Astrocyte of the spinal cord (primary cell): ENCODE results near the gene PTX3.

Source experiments
- DNase-seq: peaks from one replicate; pipeline ENCODE4 v3.0.0; 2011; ENCODE audit warnings: low read depth, low spot score
- H3K4me3 ChIP-seq: 2 replicates; pipeline ENCODE4 v1.5.1; 2011; ENCODE audit warnings: low read depth, mild to moderate bottlenecking, low read length, moderate library complexity
- CTCF ChIP-seq: IDR thresholded peaks from 2 replicates; pipeline ENCODE4 v1.5.1; 2012; ENCODE audit warnings: low read depth, mild to moderate bottlenecking, low read length, inconsistent platforms
- in situ Hi-C: cut with HindIII; loops from 2 replicates; pipeline ENCODE4 v1.10.0; 2017; ENCODE audit warnings: low sequenced_read_pairs

PTX3 gene

DNA sequence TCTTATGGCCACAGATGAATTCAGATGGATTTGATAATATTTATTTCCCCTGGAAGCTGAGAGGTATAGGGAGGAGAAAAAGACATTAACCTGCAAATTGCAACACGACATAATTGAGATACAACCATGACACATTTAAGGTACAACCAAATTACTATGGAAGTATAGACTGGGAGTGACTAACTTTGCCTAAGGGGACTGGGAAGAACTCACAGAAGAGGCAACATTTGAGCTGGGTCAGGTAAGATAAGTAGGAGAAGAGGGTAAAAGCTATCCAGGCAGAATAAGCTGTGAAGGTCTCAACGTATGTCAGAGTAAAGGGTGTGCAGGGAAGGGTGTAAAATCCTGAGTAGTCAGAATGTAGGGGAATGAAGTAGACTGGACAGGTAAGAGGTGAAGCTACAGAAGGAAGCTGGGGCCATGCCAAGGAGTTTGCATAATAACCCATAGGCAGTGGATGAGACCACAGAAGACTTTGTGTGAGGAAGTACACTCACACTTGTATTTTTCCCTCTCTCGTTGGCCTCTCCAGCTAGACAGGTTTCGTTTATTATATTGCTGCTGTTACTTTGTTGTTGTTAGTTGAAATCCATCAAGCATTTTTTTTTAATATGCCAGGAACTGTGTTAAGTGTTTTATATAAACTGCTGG lies 28.0 kb upstream of the PTX3 start:
- in situ Hi-C loops, result no loop called here
- DNase-seq, result no peak
- no peak overlapping the region for H3K4me3 ChIP-seq
- TF ChIP-seq CTCF, result no peak

GRCh38 chr3:157409516-157409915 lies 27.1 kb upstream of the PTX3 start:
- in situ Hi-C loops, result no loop called here
- no peak for DNase-seq

GRCh38 chr3:157410945-157411344 lies 25.7 kb upstream of the PTX3 start:
- no peak for DNase-seq
- in situ Hi-C loops, result no loop called here
- H3K4me3 ChIP-seq, result no peak overlapping the region
- no peak for TF ChIP-seq CTCF

More at GRCh38 chr3:157409516-157409915, 27.1 kb upstream of the PTX3 start:
- no peak overlapping the region for H3K4me3 ChIP-seq
- no peak for TF ChIP-seq CTCF

DNA sequence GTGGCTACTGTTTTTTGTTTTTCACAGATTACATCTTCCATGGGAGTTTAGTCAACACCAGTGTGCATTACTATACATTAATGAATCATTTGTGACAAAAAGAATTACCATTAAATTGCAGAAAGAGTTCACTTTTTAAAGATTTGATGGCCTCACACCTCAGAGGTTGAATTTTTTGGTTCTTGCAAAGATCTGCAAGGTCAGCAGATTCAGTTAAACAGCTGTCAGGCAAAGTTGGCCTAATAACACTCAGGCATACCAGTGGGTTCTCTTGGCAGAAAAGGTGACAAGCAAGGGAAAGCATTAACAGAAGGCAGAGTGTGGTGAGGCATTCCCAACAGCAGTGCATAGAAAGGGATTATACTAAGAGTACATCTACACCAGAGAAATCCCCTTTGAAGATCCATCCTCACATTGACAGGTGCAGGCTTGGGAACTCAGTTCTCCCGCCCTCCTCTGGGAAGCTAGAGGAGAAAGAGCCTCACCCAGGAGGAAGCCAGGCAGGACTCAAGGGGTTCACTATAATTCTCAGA lies 24.3 kb upstream of the PTX3 start:
- no peak for DNase-seq
- in situ Hi-C loops, result no loop called here
- TF ChIP-seq CTCF, result no peak
- no peak overlapping the region for H3K4me3 ChIP-seq

DNA sequence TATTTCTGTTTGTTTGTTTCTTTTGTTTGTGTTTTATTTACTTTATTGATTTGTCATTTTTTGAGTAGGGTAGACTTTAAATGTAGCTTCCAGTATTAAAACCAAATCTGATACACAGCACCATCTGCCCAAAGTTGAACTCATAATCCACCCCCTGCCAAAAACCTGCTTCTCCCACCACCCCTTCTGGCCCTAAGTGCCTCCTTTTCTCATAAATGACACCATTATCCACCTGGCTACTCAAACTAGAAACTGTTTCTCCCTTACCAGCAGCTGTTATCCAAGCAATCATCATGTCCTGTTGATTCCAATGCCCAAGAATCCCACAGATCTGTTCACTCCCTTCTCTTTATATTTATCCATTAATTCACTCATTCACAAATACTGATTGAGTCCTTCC lies 21.8 kb upstream of the PTX3 start:
- in situ Hi-C loops, result no loop called here
- no peak overlapping the region for H3K4me3 ChIP-seq
- no peak for TF ChIP-seq CTCF
- no peak for DNase-seq

- in situ Hi-C loops, result no loop called here
- no peak for DNase-seq
- no peak for TF ChIP-seq CTCF
- no peak overlapping the region for H3K4me3 ChIP-seq
Measured at GRCh38 chr3:157416347-157417087, 20.1 kb upstream of the PTX3 start.
